ENCODE measurements around the gene AKT1S1. TPM values are rescaled to one million over a fixed set of nuclear protein-coding genes. Genes with fewer than 3 reads are reported as not detected.

AKT1S1 gene
- total RNA-seq, 1 experiment from 2014 or later, result 70.6 TPM

GRCh38 chr19:49824662-49825061 is 52.5 kb downstream of the AKT1S1 start:
- H3K36me3 ChIP-seq (ENCODE audit: control insufficient read depth in 1 of 2, insufficient read depth in 2 of 2, low read length in 2 of 2), result peaks cover 6 to 21% of the 10 kb centered on the region in 2 experiments; a peak in 2 of 4 replicates
- H3K4me3 ChIP-seq (replicated peaks in 1 of 2; ENCODE audit: low read depth in 1 of 2, low read length in 2 of 2), result no peak overlapping the region
- no peaks in the 10 kb centered on the region for H4K20me1 ChIP-seq (ENCODE audit: insufficient read depth)
- no peak overlapping the region for H3K4me2 ChIP-seq (ENCODE audit: low read length)
- H3K9me3 ChIP-seq (ENCODE audit: control insufficient read depth in 1 of 2, insufficient read depth in 1 of 2, low read depth in 1 of 2, low read length in 2 of 2), result no peaks in the 10 kb centered on the region
- no peak for DNase-seq (ENCODE audit: low read depth, low spot score)
- H3K79me2 ChIP-seq (ENCODE audit: insufficient read depth, low read length), result peaks cover 61% of the 10 kb centered on the region
- POLR2A ChIA-PET, result no interaction called here
- RAD21 ChIA-PET (ENCODE audit: low non-redundant PET in 1 of 2, low total read pairs in 2 of 2, uncharacterized antibody in 2 of 2, unreplicated experiment in 2 of 2), result no interaction called here
- H3K27me3 ChIP-seq (ENCODE audit: insufficient read depth, low read length), result no peaks in the 10 kb centered on the region
- BruUV-seq (replicated peaks), result no TSS peak
- no peak for ATAC-seq
- no peaks in the 10 kb centered on the region for H3K4me1 ChIP-seq (ENCODE audit: control insufficient read depth in 1 of 2, insufficient read depth in 2 of 2, low read length in 2 of 2)
- CTCF ChIA-PET, result no interaction called here
- TF ChIP-seq CBX3 (IDR thresholded peaks at IDR 0.05; ENCODE audit: low read depth), result no peak
- TF ChIP-seq RAD21 (IDR thresholded peaks at IDR 0.05; ENCODE audit: low read depth), result no peak
- no peak for TF ChIP-seq MAX (IDR thresholded peaks at IDR 0.05)
- no peak for TF ChIP-seq ZBTB33 (IDR thresholded peaks at IDR 0.05; ENCODE audit: extremely low read depth, insufficient replicate concordance, low read length)
- no peak for TF ChIP-seq JUND (IDR thresholded peaks at IDR 0.05)
- no peak overlapping the region for H3K9ac ChIP-seq (ENCODE audit: low read length)
- no peaks in the 10 kb centered on the region for H3K9me2 ChIP-seq (ENCODE audit: insufficient read depth)
- intact Hi-C loops (cut with micrococcal nuclease), result no loop called here
- no peak overlapping the region for H2AFZ ChIP-seq (ENCODE audit: low read depth, low read length, poor library complexity, severe bottlenecking)
- H3K27ac ChIP-seq (ENCODE audit: low read depth, low read length), result no peak overlapping the region

- ChIA-PET RAD21 (ENCODE audit: low non-redundant PET in 1 of 2, low total read pairs in 2 of 2, uncharacterized antibody in 2 of 2, unreplicated experiment in 2 of 2) (no interaction called here), CTCF (no interaction called here), POLR2A (no interaction called here)
- Histone ChIP-seq H3K9me3 (ENCODE audit: control insufficient read depth in 1 of 2, insufficient read depth in 1 of 2, low read depth in 1 of 2, low read length in 2 of 2) (no peaks in the 10 kb centered on the region), H2AFZ (ENCODE audit: low read depth, low read length, poor library complexity, severe bottlenecking) (no peak overlapping the region), H3K4me1 (ENCODE audit: control insufficient read depth in 1 of 2, insufficient read depth in 2 of 2, low read length in 2 of 2) (peaks cover 4 to 9% of the 10 kb centered on the region in 2 experiments), H3K9ac (ENCODE audit: low read length) (no peak overlapping the region), H3K36me3 (ENCODE audit: control insufficient read depth in 1 of 2, insufficient read depth in 2 of 2, low read length in 2 of 2) (peaks cover 6 to 21% of the 10 kb centered on the region in 2 experiments; a peak in 2 of 4 replicates), H3K79me2 (ENCODE audit: insufficient read depth, low read length) (peaks cover 73% of the 10 kb centered on the region), H4K20me1 (ENCODE audit: insufficient read depth) (no peaks in the 10 kb centered on the region), H3K4me2 (ENCODE audit: low read length) (no peak overlapping the region), H3K9me2 (ENCODE audit: insufficient read depth) (no peaks in the 10 kb centered on the region), H3K27ac (ENCODE audit: low read depth, low read length) (no peak overlapping the region), H3K27me3 (ENCODE audit: insufficient read depth, low read length) (no peaks in the 10 kb centered on the region), H3K4me3 (replicated peaks in 1 of 2; ENCODE audit: low read depth in 1 of 2, low read length in 2 of 2) (no peak overlapping the region)
- ATAC-seq (no peak), DNase-seq (ENCODE audit: low read depth, low spot score) (no peak)
- no TSS peak for BruUV-seq (replicated peaks)
- intact Hi-C loops (cut with micrococcal nuclease), result no loop called here
- TF ChIP-seq FOSL1 (IDR thresholded peaks at IDR 0.05; ENCODE audit: low read depth) (no peak), ZNF274 (IDR thresholded peaks at IDR 0.05; ENCODE audit: low read depth, low read length) (no peak), YY1 (IDR thresholded peaks at IDR 0.05; ENCODE audit: extremely low read depth, insufficient replicate concordance, low read depth, low read length) (no peak), SIN3A (IDR thresholded peaks at IDR 0.05; ENCODE audit: low read depth) (no peak), CTCF (IDR thresholded peaks at IDR 0.05 in 2 of 3, conservative IDR thresholded peaks at IDR 0.05 in 1 of 3; ENCODE audit: borderline replicate concordance in 1 of 3, insufficient read depth in 1 of 3, low read depth in 2 of 3, low read length in 2 of 3) (no peak), TCF7L2 (IDR thresholded peaks at IDR 0.05; ENCODE audit: borderline replicate concordance, extremely low read depth, insufficient read depth, insufficient read length) (no peak), POLR2AphosphoS5 (IDR thresholded peaks at IDR 0.05; ENCODE audit: low read depth, low read length) (no peak), CBX3 (IDR thresholded peaks at IDR 0.05; ENCODE audit: low read depth) (no peak), RAD21 (IDR thresholded peaks at IDR 0.05; ENCODE audit: low read depth) (no peak)
These were observed 53.7 kb downstream of the AKT1S1 start for GRCh38 chr19:49823472-49823871.
